ENCODE measurements around the gene MAS1.

MAS1 gene

GRCh38 chr6:159880412-159880975 lies 10.3 kb upstream of the MAS1 start:
- no peak for DNase-seq (ENCODE audit: low spot score)

GRCh38 chr6:159884720-159885119 lies 6.1 kb upstream of the MAS1 start:
- DNase-seq (ENCODE audit: low spot score): no peak

- DNase-seq (ENCODE audit: low spot score): no peak
Measured at GRCh38 chr6:159886270-159886669, 4.5 kb upstream of the MAS1 start.

- no peak for DNase-seq (ENCODE audit: low spot score)
Measured at GRCh38 chr6:159887146-159887545, 3.6 kb upstream of the MAS1 start.

GRCh38 chr6:159887761-159888160 lies 3.0 kb upstream of the MAS1 start:
- DNase-seq (ENCODE audit: low spot score): no peak

- DNase-seq (ENCODE audit: low spot score): no peak
Measured at GRCh38 chr6:159890201-159890600, 587 bp upstream of the MAS1 start.

GRCh38 chr6:159892053-159892452 lies 1.3 kb downstream of the MAS1 start:
- DNase-seq (ENCODE audit: low spot score): no peak

GRCh38 chr6:159893064-159893463 lies 2.3 kb downstream of the MAS1 start:
- DNase-seq (ENCODE audit: low spot score): no peak

GRCh38 chr6:159894991-159895390 lies 4.2 kb downstream of the MAS1 start:
- DNase-seq (ENCODE audit: low spot score): no peak

GRCh38 chr6:159897603-159898002 lies 6.8 kb downstream of the MAS1 start:
- DNase-seq (ENCODE audit: low spot score): no peak

- DNase-seq (ENCODE audit: low spot score): no peak
Measured at GRCh38 chr6:159898519-159898918, 7.7 kb downstream of the MAS1 start.

- DNase-seq (ENCODE audit: low spot score): no peak
Measured at GRCh38 chr6:159899994-159900745, 9.4 kb downstream of the MAS1 start.

GRCh38 chr6:159902620-159903019 lies 11.8 kb downstream of the MAS1 start:
- no peak for DNase-seq (ENCODE audit: low spot score)

GRCh38 chr6:159904497-159904911 lies 13.7 kb downstream of the MAS1 start:
- DNase-seq (ENCODE audit: low spot score): no peak

- DNase-seq (ENCODE audit: low spot score): no peak
Measured at GRCh38 chr6:159906400-159906799, 15.6 kb downstream of the MAS1 start.

- no peak for DNase-seq (ENCODE audit: low spot score)
Measured at GRCh38 chr6:159908535-159908934, 17.7 kb downstream of the MAS1 start.

- no peak for DNase-seq (ENCODE audit: low spot score)
Measured at GRCh38 chr6:159908979-159909378, 18.2 kb downstream of the MAS1 start.

- no peak for DNase-seq (ENCODE audit: low spot score)
Measured at GRCh38 chr6:159910342-159910741, 19.6 kb downstream of the MAS1 start.

GRCh38 chr6:159913375-159913774 lies 22.6 kb downstream of the MAS1 start:
- no peak for DNase-seq (ENCODE audit: low spot score)

GRCh38 chr6:159913862-159914564 lies 23.2 kb downstream of the MAS1 start:
- no peak for DNase-seq (ENCODE audit: low spot score)

GRCh38 chr6:159914565-159914923 lies 23.8 kb downstream of the MAS1 start:
- no peak for DNase-seq (ENCODE audit: low spot score)

- DNase-seq (ENCODE audit: low spot score): no peak
Measured at GRCh38 chr6:159915397-159915796, 24.6 kb downstream of the MAS1 start.

- DNase-seq (ENCODE audit: low spot score): no peak
Measured at GRCh38 chr6:159916237-159916636, 25.4 kb downstream of the MAS1 start.
